Activated CD4-positive, alpha-beta T cell treated with anti-CD3 and anti-CD28 coated beads, Interleukin-2, Interleukin-6, amounts not matched to agents 100 ng/mL and 50 ng/mL, durations not matched to agents 16 hours and 8 hours (primary cell): ENCODE measurements around the gene CNOT3.
A peak's percentile ranks its signal among the peaks of the same experiment; 100 is the strongest.
"Not testable (repeated sequence)": the region's sequence is repeated elsewhere in the genome, so short reads cannot be mapped to it uniquely, and the experiment has no call there.

ENCODE experiments used
- DNase-seq: peaks from one replicate; pipeline ENCODE4 v3.0.0-alpha.2; 2020

The CNOT3 gene

DNA sequence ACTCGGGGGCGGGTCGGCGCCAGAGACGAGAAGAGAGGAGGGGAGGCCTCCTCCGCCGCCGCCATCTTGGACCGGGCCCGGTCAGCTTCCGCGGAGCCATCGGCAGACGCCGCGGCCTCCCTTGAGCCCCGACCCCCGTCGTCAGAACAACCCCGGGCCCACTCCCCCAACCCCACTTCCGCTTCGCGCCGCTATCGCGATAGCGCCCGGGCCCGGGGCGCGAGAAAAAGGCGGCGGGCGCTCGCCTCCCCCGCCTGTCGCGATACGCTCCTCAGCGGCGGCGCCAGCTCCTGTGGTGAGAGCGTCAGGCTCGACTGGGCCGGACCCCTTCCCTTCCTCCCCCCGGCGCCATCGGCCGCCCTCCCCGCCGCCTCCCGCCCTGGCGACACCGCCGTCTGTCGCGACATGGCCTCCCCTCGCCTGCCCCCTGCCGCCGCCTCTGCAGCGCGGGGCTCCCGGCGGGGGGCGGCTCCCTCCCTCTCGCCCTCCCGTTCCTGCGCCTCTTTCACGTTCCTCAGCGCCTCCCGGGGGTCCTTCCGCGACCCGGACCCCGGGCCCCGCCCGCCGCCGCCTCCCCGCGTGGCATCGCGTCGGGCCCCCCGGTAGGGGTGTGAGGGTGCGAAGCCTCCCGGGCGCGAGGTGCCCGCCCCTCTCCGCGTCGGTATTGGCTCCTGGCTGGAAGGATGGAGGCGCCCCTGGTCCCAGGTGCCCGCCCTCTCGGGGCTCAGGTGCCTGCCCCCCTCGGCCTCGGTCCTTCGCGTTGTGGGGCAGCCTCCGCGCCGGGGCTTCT is at the start of gene CNOT3:
Gene CNOT3, plus strand, starts transcription at position 64 of the 790 bp plus-strand sequence. CDS start 5,217 bp downstream, outside the sequence.
- peak; percentile 46 for DNase-seq

- no peak for DNase-seq
Observed at GRCh38 chr19:54094426-54095000, 43.0 kb upstream of the CNOT3 start.

- no peak for DNase-seq
Observed at GRCh38 chr19:54095136-54095858, 42.3 kb upstream of the CNOT3 start.

DNA sequence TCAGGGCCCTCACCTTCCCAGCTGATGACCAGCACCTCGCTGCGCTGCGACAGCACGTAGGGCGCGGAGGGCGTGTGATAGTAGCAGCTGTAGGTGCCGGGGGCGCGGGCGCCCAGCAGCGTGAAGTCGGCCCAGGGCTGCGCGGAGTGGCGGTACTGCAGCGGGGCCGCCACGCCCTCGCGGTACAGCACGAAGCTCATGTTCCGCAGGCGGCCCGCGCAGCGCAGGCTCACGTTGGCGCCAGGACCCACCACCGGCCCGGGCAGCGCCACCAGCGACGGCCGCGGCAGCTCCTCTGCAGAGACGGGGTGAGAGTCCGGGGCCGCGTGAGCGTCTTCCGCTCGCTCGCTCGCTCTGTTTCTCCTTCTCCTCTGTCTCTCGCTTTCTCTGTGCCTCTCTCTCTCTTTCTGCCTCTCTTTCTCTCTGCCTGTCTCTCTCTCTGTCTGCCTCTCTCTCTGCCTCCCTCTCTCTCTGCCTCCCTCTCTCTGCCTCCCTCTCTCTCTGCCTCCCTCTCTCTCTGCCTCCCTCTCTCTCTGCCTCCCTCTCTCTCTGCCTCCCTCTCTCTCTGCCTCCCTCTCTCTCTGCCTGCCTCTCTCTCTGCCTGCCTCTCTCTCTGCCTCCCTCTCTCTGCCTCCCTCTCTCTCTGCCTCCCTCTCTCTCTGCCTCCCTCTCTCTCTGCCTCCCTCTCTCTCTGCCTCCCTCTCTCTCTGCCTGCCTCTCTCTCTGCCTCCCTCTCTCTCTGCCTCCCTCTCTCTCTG is 41.5 kb upstream of the CNOT3 start:
- DNase-seq: peak; percentile 42

GRCh38 chr19:54096617-54097106 is 40.9 kb upstream of the CNOT3 start:
- peak; percentile 29 for DNase-seq

DNA sequence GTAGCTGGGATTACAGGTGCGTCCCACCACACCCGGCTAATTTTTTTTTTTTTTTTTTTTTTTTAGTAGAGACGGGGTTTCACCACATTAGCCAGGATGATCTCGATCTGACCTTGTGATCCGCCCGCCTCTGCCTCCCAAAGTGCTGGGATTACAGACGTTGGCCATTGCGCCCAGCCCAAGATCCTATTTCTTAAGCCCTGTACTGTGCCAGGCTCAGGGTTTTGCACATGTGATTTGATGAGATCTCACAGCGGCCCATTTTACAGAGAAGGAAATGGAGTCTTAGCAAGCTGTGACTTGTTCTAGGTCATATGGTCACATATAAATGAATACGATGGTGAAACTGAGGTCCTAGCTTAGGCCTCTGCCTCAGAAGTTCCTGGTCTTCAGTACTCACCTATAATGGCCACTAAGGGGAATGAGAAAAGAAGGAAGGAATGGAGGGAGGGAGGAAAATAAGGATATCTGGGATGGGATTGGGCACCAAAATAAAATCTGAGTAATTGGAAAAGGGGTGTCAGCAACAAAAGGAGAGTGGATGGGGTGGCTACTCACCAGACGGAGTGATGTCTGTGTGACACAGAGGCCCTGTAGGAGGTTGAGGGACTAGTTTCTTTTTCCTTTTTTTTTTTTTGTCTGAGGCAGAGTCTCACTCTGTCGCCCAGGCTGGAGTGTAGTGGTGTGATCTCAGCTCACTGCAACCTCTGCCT is 38.2 kb upstream of the CNOT3 start:
- DNase-seq: no peak

DNA sequence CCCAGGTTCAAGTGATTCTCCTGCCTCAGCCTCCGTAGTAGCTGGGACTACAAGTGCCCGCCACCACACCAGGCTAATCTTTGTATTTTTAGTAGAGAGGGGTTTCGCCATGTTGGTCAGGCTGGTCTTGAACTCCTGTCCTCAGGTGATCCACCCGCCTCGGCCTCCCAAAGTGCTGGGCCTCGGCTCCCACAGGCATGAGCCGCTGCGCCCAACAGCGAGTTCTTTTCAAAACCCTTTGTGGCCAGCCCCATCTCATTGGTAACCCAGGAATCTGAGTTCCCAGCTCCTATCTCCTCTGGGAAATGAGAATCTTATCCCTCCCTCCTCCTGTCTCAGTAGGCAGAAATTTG is 37.7 kb upstream of the CNOT3 start:
- DNase-seq: not testable (repeated sequence)

GRCh38 chr19:54100561-54100960 is 37.0 kb upstream of the CNOT3 start, which contains the start of gene OSCAR:
OSCAR (minus strand) TSS chr19:54100803; CDS start chr19:54100792, 11 bp downstream.
- DNase-seq: no peak

DNA sequence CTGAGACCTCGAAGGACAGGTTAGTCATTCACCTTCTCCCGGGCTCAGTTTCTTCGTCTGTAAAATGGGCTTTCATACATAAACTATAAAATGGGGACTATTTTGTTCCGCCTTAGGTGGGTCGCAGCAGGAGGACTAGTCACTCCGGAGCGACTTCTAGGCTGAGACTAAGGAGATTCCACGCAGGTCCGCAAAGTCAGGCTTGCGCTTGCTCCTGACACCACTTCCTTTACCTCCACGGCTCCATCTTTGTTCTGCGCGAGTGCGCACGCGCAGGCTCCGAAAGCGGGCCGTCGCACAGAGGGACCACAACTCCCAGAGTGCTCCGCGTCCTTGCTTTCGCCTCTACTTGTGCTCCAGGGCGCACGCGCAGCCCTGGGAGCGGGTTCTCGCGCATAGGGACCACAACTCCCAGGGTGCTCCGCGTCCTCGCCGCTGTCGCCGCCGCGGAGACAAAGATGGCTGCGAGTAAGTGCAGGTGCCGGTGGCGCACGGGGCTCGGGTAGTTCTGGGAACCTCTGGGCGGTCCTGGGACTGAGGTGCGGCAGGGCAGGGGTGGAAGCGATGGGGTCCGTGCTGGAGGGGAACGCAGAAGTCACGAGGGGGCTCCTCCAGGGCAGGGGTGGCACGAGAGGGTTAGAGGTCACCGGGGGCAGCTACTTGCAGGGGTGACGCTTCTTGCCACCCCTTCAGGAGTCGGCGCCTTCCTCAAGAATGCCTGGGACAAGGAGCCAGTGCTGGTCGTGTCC is 35.0 kb upstream of the CNOT3 start, which contains the start of gene NDUFA3:
Gene NDUFA3, plus strand, starts transcription at position 435 of the 749 bp plus-strand sequence. Its CDS starts 24 bp downstream, at position 459.
- peak; percentile 99 for DNase-seq

DNA sequence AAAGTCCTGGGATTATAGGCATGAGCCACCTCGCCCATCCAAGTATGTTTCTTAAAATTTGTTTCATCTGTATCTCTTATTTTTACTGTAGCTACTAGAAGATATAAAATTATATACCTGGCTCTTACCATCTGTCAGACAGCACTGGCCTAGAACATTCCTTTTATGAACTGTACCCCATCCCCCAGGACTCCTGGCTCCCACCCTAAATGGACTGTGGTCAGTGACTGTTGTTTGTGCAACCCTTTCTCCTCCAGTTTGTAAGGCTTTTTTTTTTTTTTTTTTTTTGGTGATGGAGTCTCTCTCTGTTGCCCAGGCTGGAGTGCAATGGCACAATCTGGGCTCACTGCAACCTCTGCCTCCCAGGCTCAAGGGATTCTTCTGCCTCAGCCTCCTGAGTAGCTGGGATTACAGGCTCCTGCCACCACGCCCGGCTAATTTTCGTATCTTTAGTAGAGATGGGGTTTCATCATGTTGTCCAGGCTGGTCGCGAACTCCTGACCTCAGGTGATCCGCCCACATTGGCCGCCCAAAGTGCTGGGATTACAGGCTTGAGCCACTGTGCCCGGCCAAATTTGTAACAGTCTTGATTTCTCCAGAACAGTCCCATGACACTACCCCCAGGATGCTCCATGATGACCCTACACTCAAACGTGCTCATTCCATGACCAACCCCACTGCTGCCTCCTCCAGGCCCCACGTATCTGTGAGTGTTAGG is 32.4 kb upstream of the CNOT3 start:
- no peak for DNase-seq

DNA sequence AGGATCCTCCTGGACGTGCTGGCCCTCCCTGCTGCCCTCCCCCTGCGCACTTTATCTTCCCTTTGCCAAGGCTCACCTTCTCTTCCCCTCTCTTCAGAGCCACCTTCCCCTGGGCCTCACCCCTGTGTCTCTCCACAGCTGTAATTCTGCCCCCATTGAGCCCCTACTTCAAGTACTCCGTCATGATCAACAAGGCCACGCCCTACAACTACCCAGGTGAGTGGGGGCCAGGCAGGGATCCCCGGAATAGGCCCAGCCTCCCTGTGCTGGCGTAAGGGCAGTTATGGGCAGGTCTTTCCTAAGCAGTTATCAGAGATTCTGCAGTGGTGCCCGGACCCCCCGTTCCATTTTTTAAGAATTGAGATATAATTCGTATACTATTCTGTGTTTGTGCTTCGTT is 31.8 kb upstream of the CNOT3 start:
- no peak for DNase-seq

DNA sequence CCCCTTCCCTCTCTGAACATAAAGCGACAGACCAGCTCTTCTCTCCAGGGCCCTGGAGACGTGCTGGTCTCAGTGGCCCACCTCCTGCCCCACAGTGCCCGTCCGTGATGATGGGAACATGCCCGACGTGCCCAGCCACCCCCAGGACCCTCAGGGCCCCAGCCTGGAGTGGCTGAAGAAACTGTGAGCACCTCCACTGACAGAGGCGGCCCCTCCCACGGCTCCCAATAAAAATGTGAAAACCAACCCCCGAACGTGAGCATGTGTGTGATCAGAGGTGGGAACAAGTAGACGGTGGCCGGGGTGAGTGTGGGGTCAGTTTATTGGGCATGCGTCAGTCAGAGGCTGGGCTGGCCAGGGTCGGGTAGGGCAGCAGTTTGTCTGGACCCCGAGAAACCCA is 30.8 kb upstream of the CNOT3 start:
- DNase-seq: no peak

DNA sequence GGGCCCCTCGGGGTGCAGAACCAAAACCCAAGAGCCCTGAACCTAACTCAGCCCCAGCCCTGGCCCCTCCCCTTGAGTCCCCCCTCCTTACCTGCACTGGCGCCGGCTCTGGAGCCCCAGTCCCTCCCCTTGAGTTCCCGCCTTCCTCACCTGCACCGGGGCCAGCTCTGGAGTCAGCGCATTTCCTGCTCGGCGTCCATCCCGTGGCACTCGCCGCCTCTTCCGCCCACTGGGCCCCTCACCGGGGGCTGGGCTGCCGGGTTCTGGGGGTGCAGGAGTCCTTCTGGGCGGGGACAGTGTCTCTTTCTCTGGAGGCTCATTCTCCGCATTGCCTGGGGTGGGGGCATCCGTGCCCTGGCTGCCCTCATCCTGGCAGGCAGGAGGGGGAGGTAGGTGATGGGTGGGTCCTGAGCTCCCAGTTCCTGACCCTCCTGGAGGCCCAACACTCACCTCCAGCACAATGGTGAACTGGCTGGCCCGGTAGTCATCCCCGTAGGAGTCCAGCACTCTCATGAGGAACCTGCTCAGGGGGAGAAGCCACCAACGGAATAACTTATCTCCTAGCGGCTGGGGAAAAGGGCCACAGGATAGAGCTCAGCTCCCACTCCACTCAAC is 29.6 kb upstream of the CNOT3 start:
- no peak for DNase-seq

- no peak for DNase-seq
Observed at GRCh38 chr19:54108496-54108895, 29.1 kb upstream of the CNOT3 start.

DNA sequence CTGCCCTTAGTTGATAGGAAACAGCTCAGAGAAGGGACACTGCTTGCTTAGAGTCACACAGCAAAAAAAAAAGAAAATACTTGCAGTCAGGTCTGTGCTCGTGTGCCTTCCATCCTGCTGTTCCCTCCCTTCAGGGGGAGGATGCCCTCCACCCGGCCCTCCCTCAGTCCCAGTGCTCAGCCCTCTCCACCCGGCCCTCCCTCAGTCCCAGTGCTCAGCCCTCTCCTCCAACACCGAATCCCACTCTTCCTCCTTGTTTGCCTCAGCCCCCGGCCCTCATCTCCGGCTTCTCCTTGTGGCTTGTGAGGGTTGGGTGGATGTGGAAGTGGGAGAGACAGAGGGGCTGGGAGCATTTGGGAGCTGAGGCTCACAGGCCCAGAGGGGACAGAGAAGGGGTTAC is 27.9 kb upstream of the CNOT3 start:
- DNase-seq: no peak

DNA sequence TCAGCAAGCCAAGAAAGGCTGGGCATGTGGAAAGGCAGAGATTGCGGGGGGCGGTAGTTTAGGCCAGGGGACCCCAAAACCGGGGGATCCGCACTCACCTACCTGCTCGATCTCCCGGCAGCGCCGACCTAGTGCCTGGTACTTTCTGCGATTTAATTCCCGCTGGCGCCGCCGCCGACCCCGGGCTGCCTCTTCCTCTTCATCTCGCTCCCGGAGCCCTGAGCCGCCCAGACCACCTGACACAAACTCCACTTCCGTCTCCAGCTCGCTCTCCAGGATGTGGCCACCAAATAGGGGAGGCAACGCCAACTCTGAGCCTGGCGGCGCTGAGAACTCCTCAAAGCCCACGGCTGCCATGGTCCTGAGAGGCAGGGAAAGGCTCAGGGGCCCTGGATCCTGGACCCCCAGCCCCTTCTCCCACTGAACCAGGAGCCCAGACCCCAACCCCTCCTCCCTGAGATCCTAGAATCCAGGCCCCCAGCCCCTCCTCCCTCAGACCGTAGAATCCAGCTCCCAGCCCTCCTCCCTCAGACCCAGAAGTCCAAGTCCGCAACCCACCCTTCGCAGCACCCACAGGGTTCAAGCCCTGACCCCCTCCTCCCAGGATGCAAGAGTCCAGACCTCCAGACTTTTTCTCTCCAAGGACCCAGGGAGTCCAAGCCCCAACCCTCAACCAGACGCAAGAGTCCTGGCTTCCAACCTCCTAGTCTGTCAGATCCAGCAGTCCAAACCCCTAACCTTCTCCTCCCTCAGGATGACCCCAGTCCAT is 23.0 kb upstream of the CNOT3 start:
- peak; percentile 72 for DNase-seq

DNA sequence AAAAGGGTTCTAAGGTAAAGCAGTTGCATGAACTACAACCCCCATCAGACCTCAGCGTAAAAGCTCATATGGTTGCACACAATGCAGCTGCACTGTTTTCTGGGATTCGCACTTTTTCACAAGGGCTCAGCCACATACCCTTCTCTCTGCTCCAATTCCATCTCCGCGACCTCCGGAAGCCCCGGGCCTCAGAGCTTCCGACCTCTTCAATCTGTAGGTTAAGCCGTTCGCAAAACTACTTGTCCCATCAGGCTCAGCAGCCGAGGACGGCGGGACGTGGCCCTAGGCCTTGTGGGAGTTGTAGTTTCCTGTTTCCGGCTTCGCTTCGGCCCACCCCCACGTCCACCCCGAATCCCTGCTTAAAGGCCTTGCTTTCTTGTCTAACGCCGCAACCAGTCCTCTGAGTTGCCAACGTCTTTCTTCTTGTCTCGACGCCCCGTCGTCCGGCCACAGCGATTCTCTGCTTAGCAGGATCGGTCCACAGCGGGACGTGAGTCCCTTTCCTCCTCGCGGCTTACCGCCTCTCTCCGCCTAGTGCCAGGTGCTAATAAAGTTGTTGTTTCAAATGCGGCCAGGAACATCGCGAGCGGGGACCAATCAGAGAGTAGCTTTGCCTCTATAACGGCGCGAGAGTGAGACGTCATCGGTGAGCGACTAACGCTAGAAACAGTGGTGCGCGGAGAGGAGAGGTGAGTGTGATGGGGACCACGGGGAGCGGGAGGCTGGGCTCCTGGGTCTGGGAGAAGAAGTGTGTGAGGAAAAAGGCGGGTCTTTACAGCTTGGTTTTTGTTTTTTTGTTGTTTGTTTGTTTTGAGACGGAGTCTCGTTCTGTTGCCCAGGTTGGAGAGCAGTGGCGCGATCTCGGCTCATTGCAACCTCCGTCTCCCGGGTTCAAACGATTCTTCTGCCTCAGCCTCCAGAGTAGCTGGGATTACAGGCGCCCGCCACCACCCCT is 22.2 kb upstream of the CNOT3 start, which contains the start of the genes PRPF31 and TFPT:
Gene PRPF31, plus strand, starts transcription at position 646 of the 955 bp plus-strand sequence. CDS start 2,525 bp downstream, outside the sequence.
Gene TFPT, minus strand, starts transcription at position 549 of the 955 bp plus-strand sequence. Its CDS starts 388 bp downstream, at position 161.
- DNase-seq: peak; percentile 97

- DNase-seq: no peak
Observed at GRCh38 chr19:54121259-54121658, 16.3 kb upstream of the CNOT3 start.
